ENCODE data around the gene FXYD1. TPM values are rescaled to one million over a fixed set of nuclear protein-coding genes. Genes with fewer than 3 reads are reported as not detected.
A peak's percentile ranks its signal among the peaks of the same experiment; 100 is the strongest.

The FXYD1 gene
- total RNA-seq, 4 donors from 2014 or later: 3.9 to 29.9 (median 10.1) TPM; not detected in 1

DNA sequence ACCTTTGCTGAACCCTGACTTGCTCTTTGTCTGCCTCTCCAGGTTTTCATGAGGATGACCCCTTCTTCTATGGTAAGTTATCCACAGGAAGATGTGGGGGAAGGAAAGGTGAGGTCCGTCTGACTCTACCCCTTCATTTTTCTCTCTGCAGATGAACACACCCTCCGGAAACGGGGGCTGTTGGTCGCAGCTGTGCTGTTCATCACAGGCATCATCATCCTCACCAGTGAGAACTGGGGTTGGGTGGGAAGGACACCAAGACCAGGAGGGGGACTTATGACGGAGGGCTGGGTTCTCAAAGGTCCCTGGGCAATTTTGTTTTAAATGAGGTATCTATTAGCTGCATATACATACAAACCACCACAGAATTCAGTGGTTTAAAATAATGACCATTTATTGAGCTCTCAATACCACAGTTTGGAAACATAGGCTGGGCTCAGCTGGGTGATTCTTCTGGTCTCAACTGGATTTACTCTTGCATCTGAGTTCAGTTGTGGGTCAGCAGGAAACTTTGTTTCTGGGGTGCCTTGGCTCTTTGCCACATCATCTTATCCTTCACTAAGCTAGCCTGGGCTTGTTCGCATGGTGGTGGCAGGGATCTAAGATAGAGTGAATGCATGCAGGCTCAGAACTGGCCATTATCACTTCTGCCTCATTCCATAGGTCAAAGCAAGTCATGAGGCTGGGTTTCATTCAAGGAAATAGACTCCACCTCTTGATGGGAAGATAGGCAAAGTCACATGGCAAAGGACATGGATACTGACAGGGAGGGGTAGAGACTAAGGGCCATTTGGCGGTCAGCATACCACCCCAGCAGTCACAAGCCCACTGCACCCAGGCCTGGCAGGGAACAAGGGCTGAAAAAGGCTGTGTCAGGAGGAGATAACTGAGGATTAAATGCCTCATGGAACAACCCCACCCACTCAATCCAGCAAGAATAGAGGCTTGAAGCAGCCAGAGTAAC lies 27.8 kb downstream of the FXYD1 start:
- H3K4me1 ChIP-seq: peaks cover 11 to 45% (median 15%) of the 10 kb centered on the region in 3 donors
- no peaks in the 10 kb centered on the region for H3K27me3 ChIP-seq
- peaks cover 0 to 67% (median 11%) of the 10 kb centered on the region in 3 donors for H3K36me3 ChIP-seq
- H3K9me3 ChIP-seq: peaks cover 6 to 39% (median 20%) of the 10 kb centered on the region in 3 donors
- no peak for TF ChIP-seq POLR2A (IDR thresholded peaks at IDR 0.05)
- TF ChIP-seq, protein P1, sequence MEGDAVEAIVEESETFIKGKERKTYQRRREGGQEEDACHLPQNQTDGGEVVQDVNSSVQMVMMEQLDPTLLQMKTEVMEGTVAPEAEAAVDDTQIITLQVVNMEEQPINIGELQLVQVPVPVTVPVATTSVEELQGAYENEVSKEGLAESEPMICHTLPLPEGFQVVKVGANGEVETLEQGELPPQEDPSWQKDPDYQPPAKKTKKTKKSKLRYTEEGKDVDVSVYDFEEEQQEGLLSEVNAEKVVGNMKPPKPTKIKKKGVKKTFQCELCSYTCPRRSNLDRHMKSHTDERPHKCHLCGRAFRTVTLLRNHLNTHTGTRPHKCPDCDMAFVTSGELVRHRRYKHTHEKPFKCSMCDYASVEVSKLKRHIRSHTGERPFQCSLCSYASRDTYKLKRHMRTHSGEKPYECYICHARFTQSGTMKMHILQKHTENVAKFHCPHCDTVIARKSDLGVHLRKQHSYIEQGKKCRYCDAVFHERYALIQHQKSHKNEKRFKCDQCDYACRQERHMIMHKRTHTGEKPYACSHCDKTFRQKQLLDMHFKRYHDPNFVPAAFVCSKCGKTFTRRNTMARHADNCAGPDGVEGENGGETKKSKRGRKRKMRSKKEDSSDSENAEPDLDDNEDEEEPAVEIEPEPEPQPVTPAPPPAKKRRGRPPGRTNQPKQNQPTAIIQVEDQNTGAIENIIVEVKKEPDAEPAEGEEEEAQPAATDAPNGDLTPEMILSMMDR (IDR thresholded peaks at IDR 0.05): no peak
- H3K27ac ChIP-seq: peak overlapping the region in 3 of 4 donors; percentile 69 to 70 (median 69)
- DNase-seq: no peak
- intact Hi-C loops (cut with DNase I): no loop called here
- WGBS, 2 donors: 86 to 88% methylated on average over 6 of the region's 7 CpGs
- no peak overlapping the region for H3K4me3 ChIP-seq

DNA sequence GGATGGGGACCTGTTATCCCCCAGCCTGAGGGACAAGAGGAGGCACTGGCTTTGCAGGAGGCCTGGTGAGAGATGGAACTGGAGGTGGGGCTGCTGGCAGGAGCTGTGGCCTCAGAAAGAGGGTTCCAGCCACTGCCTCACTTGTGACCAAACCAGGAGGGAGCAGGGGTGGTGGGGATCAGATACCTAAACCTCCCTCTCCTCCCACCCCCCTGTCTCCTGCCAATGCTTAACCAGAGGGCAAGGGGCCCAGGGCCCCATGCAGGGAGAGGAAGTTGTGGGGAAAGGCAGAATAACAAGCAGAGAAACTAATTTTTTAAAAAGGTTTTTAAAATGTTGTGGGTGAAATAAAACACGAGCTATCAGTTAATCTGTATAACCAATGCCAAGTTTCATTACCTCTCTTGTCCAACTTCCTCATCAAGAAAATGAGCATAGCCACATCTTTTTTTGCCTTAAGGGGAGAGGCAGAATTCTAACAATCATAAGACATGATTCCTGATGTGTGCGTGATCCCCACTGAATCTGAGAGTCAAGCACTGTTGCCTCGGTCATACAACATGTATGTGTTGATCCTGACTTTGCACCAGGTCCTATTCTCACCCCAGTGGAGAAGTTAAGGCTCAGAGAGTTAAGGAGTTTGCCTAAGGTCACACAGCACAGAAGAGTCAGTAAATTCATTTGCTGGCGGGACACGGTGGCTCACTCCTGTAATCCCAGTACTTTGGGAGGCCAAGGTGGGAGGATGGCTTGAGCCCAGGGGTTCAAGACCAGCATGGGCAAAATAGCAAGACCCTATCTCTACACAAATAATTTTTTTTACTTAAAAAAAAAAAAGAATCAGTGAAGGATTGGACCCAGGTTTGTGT lies 28.9 kb downstream of the FXYD1 start:
- Histone ChIP-seq H3K4me3 (no peak overlapping the region), H3K27me3 (no peaks in the 10 kb centered on the region), H3K9me3 (peaks cover 6 to 35% (median 20%) of the 10 kb centered on the region in 3 donors), H3K27ac (peak overlapping the region in 3 of 4 donors; percentile 69 to 70 (median 69)), H3K4me1 (peaks cover 11 to 45% (median 15%) of the 10 kb centered on the region in 3 donors), H3K36me3 (peaks cover 0 to 56% (median 11%) of the 10 kb centered on the region in 3 donors)
- intact Hi-C loops (cut with DNase I): no loop called here
- no peak for DNase-seq
- TF ChIP-seq, protein P1 (IDR thresholded peaks at IDR 0.05): no peak
- no peak for TF ChIP-seq POLR2A (IDR thresholded peaks at IDR 0.05)
- 35 to 50% methylated on average over 5 of the region's 5 CpGs for WGBS, 2 donors

DNA sequence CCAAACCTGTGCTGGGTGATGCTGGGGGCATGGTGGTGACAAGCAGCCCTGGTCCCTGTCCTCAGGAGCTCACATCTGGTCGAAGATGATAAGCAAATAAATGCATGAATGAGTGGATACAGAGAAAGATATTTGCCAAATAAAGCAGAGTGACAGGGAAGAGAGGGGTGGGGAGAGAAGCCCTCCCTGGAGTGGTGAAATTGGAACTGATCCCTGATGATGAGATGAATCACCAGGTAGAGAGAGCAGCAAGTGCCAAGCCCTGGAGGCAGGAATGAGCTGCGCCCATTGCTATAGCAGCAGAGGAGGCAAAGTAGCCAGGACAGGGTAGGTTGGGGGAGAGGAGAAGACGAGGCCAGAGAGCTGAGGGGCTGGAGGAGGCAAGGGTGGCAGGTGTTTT lies 29.6 kb downstream of the FXYD1 start:
- no peak overlapping the region for H3K4me3 ChIP-seq
- peaks cover 6 to 33% (median 20%) of the 10 kb centered on the region in 3 donors for H3K9me3 ChIP-seq
- peaks cover 11 to 45% (median 15%) of the 10 kb centered on the region in 3 donors for H3K4me1 ChIP-seq
- peak overlapping the region in 3 of 4 donors; percentile 69 to 70 (median 69) for H3K27ac ChIP-seq
- intact Hi-C loops (cut with DNase I): no loop called here
- H3K27me3 ChIP-seq: no peaks in the 10 kb centered on the region
- 33 to 59% methylated on average over 3 of the region's 3 CpGs for WGBS, 2 donors
- DNase-seq: no peak
- H3K36me3 ChIP-seq: peaks cover 0 to 49% (median 11%) of the 10 kb centered on the region in 3 donors
- no peak for TF ChIP-seq POLR2A (IDR thresholded peaks at IDR 0.05)
- TF ChIP-seq, protein P1 (IDR thresholded peaks at IDR 0.05): peak in 1 of 6 experiments; percentile 21

DNA sequence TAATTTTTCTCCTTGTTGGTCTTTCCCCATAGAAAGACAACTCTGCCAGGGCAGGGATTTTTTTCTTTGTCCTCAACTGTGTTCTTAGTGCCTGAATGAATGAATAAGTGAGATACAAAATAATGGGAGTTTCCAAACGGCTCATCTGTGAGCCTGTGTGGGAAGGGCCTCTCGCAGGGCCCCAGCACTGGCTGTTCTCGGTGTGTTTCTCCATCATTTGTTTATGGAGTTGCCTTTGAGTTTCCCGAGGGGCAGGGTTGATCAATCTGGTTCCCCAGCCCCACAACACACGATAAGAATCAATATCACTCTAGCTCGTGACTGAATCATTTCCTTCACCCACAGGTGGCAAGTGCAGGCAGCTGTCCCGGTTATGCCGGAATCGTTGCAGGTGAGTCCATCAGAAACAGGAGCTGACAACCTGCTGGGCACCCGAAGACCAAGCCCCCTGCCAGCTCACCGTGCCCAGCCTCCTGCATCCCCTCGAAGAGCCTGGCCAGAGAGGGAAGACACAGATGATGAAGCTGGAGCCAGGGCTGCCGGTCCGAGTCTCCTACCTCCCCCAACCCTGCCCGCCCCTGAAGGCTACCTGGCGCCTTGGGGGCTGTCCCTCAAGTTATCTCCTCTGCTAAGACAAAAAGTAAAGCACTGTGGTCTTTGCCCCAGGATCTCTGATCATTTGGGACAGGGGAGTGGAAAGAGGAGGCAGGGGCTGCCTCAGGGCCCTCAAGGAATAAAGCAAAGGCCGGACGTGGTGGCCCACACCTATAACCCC lies 30.8 kb downstream of the FXYD1 start:
- WGBS, 2 donors: 64 to 74% methylated on average over 4 to 17 of the region's 18 CpGs
- H3K27me3 ChIP-seq: no peaks in the 10 kb centered on the region
- H3K27ac ChIP-seq: peak overlapping the region in 2 of 4 donors; percentile 69
- peaks cover 0 to 38% (median 5%) of the 10 kb centered on the region in 3 donors for H3K36me3 ChIP-seq
- TF ChIP-seq POLR2A (IDR thresholded peaks at IDR 0.05): no peak
- TF ChIP-seq, protein P1 (IDR thresholded peaks at IDR 0.05): no peak
- intact Hi-C loops (cut with DNase I): no loop called here
- H3K4me1 ChIP-seq: peaks cover 11 to 37% (median 15%) of the 10 kb centered on the region in 3 donors
- no peak for DNase-seq
- H3K4me3 ChIP-seq: no peak overlapping the region
- H3K9me3 ChIP-seq: peaks cover 6 to 25% (median 12%) of the 10 kb centered on the region in 3 donors

Data from esophagus squamous epithelium (tissue), 5 donors.